NCI-H1417 treated with DMSO at 0.1 percent for 48 hours (cell line): ENCODE results near the gene RBM17.
"Not testable (repeated sequence)": the region's sequence is repeated elsewhere in the genome, so short reads cannot be mapped to it uniquely, and the experiment has no call there.

Experiments
- DNase-seq: peaks from one replicate; lab custom pipeline; 2025; lab: John Stamatoyannopoulos, UW

RBM17 gene

GRCh38 chr10:6080417-6080973 is 8.3 kb upstream of the RBM17 start:
- no peak for DNase-seq

DNA sequence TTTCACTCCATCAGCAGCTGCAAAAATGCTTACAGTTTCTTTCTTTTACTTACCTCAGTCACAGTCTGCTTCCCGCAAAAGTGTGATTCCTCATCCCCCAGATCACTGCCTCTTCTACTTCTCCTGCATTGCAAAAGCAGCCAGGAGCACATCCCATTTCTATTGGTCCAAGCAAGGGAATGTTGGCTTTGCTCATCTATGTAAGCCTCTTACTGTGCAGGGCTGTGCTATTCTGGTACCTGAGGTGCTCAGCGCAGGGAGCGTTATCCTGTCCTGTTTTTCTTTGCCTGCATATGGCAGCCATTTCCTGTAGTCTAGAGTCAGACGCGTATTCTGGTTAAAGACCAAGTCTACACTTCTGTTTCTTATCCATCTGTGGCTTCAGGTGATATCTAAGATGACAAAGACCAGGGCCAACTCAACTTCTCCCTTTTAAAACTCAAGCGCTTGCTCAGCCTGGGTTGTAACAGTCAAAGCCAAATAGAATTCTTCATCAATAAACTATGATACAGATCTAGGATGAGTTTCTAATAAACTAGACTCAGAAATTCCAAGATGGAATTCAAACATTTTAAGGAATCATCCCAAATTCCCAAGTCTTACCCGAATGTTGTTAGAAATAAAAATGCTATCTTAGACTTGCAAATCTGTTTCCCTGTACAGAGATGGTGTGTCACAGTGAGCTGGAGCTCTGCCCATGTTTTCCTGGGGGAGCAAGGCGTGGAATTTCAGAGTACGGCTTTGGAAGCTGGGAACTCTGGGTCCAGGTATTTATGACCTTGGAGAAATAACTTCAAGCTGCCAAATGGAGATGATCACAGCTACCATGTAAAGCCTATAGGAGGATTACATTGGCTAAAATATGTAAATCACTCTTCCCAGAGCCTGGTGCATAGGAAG is 6.1 kb upstream of the RBM17 start:
- DNase-seq, result no peak

- DNase-seq, result no peak
Observed at GRCh38 chr10:6083523-6084475, 5.0 kb upstream of the RBM17 start.

- peak; percentile 19 for DNase-seq
Observed at GRCh38 chr10:6086375-6087233, 2.2 kb upstream of the RBM17 start.

- no peak for DNase-seq
Observed at GRCh38 chr10:6089334-6090219, 743 bp downstream of the RBM17 start.

- no peak for DNase-seq
Observed at GRCh38 chr10:6091630-6092029, 2.8 kb downstream of the RBM17 start.

- no peak for DNase-seq
Observed at GRCh38 chr10:6092731-6093130, 3.9 kb downstream of the RBM17 start.

- no peak for DNase-seq
Observed at GRCh38 chr10:6095810-6096570, 7.2 kb downstream of the RBM17 start.

GRCh38 chr10:6097063-6097462 is 8.2 kb downstream of the RBM17 start:
- DNase-seq, result no peak

DNA sequence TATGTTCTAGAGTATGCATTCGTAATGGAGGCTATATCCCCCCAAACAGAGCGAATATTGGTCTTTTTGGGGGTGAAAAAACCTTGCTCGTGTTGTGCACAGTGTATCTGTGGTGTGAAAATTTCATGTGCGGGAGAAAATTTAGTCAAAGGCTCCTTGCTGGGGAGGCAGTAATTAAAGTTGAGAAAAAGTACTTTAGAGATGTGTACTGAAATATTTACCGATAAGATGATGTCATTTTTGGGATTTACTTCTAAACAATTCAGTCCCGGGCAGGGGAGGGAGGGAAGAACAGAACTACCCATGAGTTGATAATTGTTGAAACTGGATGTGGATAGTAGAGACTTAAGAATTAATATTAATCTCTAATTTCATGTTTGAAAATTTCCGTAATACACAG is 9.3 kb downstream of the RBM17 start:
- no peak for DNase-seq

GRCh38 chr10:6100370-6100769 is 11.5 kb downstream of the RBM17 start:
- DNase-seq, result no peak

- DNase-seq, result no peak
Observed at GRCh38 chr10:6101181-6101580, 12.3 kb downstream of the RBM17 start.

DNA sequence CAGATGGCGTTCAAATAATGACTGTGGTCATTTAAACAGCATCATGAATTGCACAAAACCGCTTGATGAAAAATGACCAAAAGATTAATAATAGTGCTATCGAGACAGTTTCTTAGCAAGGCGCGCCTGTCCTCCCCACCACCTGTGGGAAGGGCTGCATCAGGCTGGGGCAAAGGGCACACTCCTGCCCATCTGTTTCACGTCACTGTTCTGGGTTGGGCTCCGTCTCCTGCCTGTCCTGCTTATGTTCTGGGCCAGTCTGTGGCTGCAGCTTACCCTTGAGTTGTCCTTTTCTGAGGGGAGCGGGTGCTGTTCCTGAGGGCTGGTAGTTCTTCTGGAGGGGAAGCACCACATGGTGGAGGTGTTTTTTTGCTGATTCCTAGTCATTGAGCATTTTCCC is 13.3 kb downstream of the RBM17 start:
- no peak for DNase-seq

DNA sequence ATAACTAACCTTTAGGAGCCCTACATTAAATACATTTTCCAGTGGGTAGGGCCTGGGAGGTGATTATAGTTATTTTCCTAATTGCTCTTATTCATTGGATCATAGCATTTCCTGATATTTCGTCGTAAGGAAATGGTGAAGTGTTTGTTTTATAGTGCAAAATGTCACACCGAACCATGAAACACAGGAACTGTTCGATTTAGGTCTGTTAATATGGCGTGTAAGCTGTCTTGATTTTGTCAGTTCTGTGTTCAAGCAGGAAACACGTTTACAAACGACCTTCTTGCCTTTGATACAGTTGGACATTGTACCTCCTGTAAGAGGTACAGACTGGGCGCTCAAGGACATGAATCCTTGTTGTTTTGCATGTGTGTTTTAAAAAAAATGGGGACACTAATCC is 14.8 kb downstream of the RBM17 start:
- DNase-seq, result no peak

DNA sequence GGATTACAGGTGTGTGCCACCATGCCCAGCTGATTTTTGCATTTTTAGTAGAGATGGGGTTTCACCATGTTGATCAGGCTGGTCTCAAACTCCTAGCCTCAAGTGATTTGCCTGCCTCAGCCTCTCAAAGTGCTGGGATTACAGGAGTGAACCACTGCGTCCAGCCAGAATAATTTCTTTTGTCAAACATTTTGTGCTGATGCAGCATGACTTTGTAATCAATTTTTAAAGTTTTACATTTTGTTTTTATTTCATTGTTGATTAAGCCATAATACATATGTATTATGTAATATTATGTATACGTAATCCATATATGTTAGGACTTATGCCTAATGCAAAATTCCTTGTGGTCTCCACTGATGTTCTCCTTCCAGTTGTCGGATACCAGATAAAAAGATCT is 18.8 kb downstream of the RBM17 start:
- DNase-seq, result not testable (repeated sequence)

DNA sequence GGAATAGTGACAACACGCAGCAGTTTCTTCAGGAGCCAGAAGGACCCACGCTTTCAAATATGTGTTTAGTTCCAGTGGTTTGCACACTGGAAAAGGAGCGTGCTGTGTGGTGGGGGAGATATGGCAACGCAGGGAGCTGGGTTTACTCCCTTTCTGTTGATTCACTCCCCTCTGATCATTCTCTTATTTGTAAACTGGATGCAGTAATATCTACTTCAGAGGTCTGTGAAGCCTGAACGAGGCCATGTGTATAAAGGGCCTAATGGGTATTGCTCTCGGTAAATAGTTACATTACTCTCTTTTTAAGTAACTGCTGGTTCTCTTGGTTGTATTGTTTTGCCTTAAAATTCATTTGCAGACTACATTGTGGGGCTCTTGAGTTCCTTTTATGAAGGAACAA is 19.2 kb downstream of the RBM17 start:
- DNase-seq, result no peak

- no peak for DNase-seq
Observed at GRCh38 chr10:6108631-6109443, 20.0 kb downstream of the RBM17 start.

- no peak for DNase-seq
Observed at GRCh38 chr10:6109444-6109775, 20.6 kb downstream of the RBM17 start.

DNA sequence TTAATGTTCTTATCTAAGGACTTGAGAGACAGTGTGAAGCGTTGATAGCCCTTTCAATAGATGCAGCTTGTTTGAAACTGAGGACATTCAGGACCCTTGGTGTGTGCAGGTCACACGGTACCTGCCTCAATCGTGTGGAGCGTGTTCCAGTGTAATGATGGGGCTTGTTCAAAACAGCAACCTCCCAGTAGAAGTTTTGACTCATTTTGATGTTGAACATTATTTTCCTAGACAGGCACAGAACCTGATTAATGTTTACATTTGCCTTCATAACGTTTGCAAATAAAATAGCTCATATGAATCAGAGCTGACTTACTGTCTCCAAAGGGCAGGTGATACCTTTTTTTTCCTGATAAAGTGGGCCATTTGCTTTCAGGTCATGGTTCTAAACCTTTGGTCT is 21.3 kb downstream of the RBM17 start:
- no peak for DNase-seq
